ENCODE data around the gene OR10V1.

The OR10V1 gene

DNA sequence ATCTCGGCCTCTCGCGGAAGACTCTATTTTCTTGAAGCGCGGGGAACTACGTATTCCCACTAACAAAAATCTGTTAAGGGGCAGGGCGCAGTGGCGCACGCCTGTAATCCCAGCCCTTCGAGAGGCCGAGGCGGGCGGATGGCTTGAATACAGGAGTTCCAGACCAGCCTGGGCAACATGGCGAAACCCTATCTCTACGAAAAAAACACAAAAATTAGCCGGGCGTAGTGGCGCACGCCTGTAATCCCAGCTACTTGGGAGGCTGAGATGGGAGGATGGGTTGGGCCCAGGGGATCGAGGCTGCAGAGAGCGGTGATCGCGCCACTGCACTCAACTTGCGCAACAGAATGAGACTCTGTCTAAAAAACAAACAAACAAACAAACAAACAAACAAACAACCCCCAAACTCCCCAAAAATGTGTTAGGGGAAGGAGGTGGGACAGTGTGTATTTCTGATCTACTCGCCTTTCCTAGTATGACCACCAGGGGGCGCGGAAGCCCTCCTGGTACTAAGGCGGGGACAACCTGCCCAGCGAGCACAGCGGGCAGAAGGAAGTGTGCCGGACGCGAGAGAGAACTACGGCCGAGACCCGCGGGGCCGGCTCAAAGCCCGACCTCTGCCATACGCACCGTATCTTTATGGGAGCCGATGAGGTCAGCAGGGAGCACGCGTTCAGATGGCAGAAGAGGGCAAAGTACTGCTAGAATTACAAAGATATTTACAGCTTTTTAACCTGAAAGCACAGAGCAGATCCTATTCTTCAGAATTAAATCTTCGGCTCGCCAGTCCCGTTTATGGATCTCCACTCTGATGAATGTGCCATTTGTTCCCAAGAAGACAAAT is 40.2 kb upstream of the OR10V1 start:
- H3K9me3 ChIP-seq (ENCODE audit: control insufficient read depth, insufficient read depth, low read length) = no peaks in the 10 kb centered on the region
- no peak overlapping the region for H3K27ac ChIP-seq (ENCODE audit: low read length)
- peak overlapping the region; percentile 87; the same call in 1 of the 2 replicates for H3K4me3 ChIP-seq (ENCODE audit: low read length)
- no CpG with 5 or more reads among the region's 47 CpGs for WGBS (ENCODE audit: insufficient coverage, insufficient read length)
- no peaks in the 10 kb centered on the region for H3K4me1 ChIP-seq (ENCODE audit: control insufficient read depth, insufficient read depth, low read length)
- H3K36me3 ChIP-seq (ENCODE audit: control insufficient read depth, insufficient read depth, low read length) = no peaks in the 10 kb centered on the region; the same call in 1 of the 2 replicates
- DNase-seq (ENCODE audit: low read depth, low spot score) = peak; percentile 61
- H3K27me3 ChIP-seq (ENCODE audit: control insufficient read depth, insufficient read depth, low read length) = no peaks in the 10 kb centered on the region

DNA sequence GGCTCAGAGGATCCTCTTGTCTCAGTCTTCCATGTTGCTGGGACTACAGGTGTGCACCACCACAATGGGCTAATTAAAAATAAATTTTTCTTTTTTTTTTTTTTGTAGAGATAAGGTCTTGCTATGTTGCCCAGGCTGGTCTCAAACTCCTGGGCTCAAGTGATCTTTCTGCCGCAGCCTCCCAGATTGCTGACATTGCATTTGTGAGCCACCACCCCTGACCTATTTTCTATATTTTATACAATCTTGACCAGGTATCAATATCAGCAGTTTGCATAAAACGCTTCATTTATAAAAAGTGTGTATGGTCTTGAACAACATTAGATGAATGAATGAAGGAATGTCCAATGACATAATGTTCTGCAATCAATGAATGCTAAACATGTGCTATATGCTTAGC is 32.5 kb upstream of the OR10V1 start:
- H3K27ac ChIP-seq (ENCODE audit: low read length) = no peak overlapping the region
- no peak for DNase-seq (ENCODE audit: low read depth, low spot score)
- no peaks in the 10 kb centered on the region for H3K36me3 ChIP-seq (ENCODE audit: control insufficient read depth, insufficient read depth, low read length)
- no peaks in the 10 kb centered on the region for H3K4me1 ChIP-seq (ENCODE audit: control insufficient read depth, insufficient read depth, low read length)
- no peak overlapping the region for H3K4me3 ChIP-seq (ENCODE audit: low read length)
- WGBS (ENCODE audit: insufficient coverage, insufficient read length) = no CpG with 5 or more reads among the region's 2 CpGs
- H3K9me3 ChIP-seq (ENCODE audit: control insufficient read depth, insufficient read depth, low read length) = no peaks in the 10 kb centered on the region
- no peaks in the 10 kb centered on the region for H3K27me3 ChIP-seq (ENCODE audit: control insufficient read depth, insufficient read depth, low read length)

DNA sequence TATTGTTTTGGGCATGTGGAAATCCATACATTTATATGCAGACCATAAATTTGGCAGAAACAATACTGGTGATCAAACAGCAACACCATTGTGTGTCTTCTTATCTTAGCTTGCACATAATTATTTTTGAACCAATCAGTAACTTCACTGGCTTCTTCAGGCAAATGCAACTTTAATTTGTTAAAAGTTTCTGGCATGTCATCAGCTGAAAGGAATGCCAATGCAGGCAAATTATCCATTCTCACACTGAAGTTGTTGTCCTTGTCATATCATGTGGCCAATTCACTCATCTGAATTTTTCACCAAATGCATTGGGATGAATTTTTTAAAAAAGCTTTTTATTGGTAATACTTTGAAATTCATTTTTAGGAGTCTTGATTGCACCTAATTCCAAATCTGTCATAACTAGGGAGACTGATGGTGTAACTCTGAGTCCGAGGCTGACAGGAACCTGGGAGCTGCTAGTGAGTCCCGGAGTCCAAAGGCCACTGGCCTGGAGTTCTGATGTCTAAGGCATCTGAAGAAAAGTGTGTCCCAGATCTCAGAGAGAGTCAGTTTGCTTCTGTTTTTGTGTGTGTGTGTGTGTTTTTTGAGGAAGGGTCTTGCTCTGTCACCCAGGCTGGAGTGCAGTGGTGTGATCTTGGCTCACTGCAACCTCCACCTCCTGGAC is 17.4 kb upstream of the OR10V1 start:
- DNase-seq (ENCODE audit: low read depth, low spot score) = no peak

DNA sequence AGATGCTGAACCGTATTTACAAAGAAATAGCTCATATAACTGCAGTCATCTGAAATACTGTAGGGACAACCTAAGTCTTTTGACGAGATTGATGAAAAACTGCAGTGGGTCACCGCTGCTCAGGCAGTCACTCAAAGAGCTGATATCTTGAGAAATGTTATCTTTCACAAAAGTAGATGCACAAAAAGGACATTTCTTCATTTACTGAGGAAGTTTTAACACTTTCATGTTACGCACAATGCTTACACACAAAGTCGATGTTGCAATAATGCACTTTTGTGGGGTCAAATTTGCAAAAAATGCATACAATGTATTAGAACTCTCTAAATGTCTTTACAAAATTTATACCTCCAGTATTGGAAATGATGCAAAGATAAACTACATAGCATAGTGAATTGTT is 16.2 kb upstream of the OR10V1 start:
- no CpG with 5 or more reads among the region's 5 CpGs for WGBS (ENCODE audit: insufficient coverage, insufficient read length)
- H3K36me3 ChIP-seq (ENCODE audit: control insufficient read depth, insufficient read depth, low read length) = no peaks in the 10 kb centered on the region

More for the DNA sequence above, 17.4 kb upstream of the OR10V1 start:
- H3K36me3 ChIP-seq (ENCODE audit: control insufficient read depth, insufficient read depth, low read length) = no peaks in the 10 kb centered on the region
- no peaks in the 10 kb centered on the region for H3K4me1 ChIP-seq (ENCODE audit: control insufficient read depth, insufficient read depth, low read length)
- no peaks in the 10 kb centered on the region for H3K9me3 ChIP-seq (ENCODE audit: control insufficient read depth, insufficient read depth, low read length)
- WGBS (ENCODE audit: insufficient coverage, insufficient read length) = no CpG with 5 or more reads among the region's 2 CpGs
- no peak overlapping the region for H3K4me3 ChIP-seq (ENCODE audit: low read length)
- no peaks in the 10 kb centered on the region for H3K27me3 ChIP-seq (ENCODE audit: control insufficient read depth, insufficient read depth, low read length)
- no peak overlapping the region for H3K27ac ChIP-seq (ENCODE audit: low read length)

DNA sequence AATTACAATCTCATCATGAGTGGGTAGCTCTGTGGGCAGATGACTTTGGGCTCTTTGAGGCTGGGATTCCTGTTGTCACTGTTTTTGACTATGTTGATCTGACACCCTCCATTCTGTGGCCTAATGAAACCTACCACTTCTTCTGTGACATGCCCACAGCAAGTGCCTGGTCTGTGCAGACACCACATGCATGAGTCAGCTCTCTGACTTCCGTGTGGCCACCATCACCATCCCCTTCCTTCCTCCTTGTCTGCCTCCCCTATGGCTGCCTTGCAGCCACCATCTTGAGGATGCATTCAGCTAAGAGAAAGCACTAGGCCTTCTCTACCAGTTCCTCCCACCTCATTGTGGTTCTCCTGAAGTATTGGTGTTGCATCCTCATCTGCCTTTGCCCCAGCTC is 15.3 kb upstream of the OR10V1 start:
- H3K4me3 ChIP-seq (ENCODE audit: low read length) = no peak overlapping the region
- H3K27me3 ChIP-seq (ENCODE audit: control insufficient read depth, insufficient read depth, low read length) = no peaks in the 10 kb centered on the region
- WGBS (ENCODE audit: insufficient coverage, insufficient read length) = no CpG with 5 or more reads among the region's 1 CpG
- H3K4me1 ChIP-seq (ENCODE audit: control insufficient read depth, insufficient read depth, low read length) = no peaks in the 10 kb centered on the region
- no peak for DNase-seq (ENCODE audit: low read depth, low spot score)
- H3K36me3 ChIP-seq (ENCODE audit: control insufficient read depth, insufficient read depth, low read length) = no peaks in the 10 kb centered on the region
- no peak overlapping the region for H3K27ac ChIP-seq (ENCODE audit: low read length)
- H3K9me3 ChIP-seq (ENCODE audit: control insufficient read depth, insufficient read depth, low read length) = no peaks in the 10 kb centered on the region

More for the DNA sequence above, 16.2 kb upstream of the OR10V1 start:
- Histone ChIP-seq H3K4me1 (ENCODE audit: control insufficient read depth, insufficient read depth, low read length) (no peaks in the 10 kb centered on the region), H3K9me3 (ENCODE audit: control insufficient read depth, insufficient read depth, low read length) (no peaks in the 10 kb centered on the region), H3K4me3 (ENCODE audit: low read length) (no peak overlapping the region), H3K27ac (ENCODE audit: low read length) (no peak overlapping the region), H3K27me3 (ENCODE audit: control insufficient read depth, insufficient read depth, low read length) (no peaks in the 10 kb centered on the region)
- DNase-seq (ENCODE audit: low read depth, low spot score) = no peak

DNA sequence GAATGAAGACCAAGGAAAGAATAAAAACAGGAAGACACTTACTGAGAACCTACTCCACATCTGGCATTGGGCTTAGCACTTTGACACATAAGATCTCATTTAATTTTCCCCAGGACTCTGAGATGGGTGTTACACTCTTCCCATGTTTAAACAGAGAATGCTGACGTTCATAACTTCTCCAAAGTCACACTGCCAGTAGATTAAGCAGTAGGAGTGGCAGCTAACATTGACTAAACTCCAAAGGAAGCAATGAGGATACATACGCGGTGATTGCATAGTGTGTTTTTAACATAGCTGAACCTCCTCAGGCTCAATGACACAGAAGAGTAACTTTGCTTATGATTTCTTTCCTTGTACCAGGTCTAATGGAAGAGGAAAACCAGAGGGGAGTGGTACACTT is 14.5 kb upstream of the OR10V1 start:
- no peak overlapping the region for H3K4me3 ChIP-seq (ENCODE audit: low read length)
- no peaks in the 10 kb centered on the region for H3K27me3 ChIP-seq (ENCODE audit: control insufficient read depth, insufficient read depth, low read length)
- H3K36me3 ChIP-seq (ENCODE audit: control insufficient read depth, insufficient read depth, low read length) = no peaks in the 10 kb centered on the region
- no peak for DNase-seq (ENCODE audit: low read depth, low spot score)
- H3K4me1 ChIP-seq (ENCODE audit: control insufficient read depth, insufficient read depth, low read length) = no peaks in the 10 kb centered on the region
- H3K27ac ChIP-seq (ENCODE audit: low read length) = no peak overlapping the region
- H3K9me3 ChIP-seq (ENCODE audit: control insufficient read depth, insufficient read depth, low read length) = no peaks in the 10 kb centered on the region
- WGBS (ENCODE audit: insufficient coverage, insufficient read length) = no CpG with 5 or more reads among the region's 3 CpGs

DNA sequence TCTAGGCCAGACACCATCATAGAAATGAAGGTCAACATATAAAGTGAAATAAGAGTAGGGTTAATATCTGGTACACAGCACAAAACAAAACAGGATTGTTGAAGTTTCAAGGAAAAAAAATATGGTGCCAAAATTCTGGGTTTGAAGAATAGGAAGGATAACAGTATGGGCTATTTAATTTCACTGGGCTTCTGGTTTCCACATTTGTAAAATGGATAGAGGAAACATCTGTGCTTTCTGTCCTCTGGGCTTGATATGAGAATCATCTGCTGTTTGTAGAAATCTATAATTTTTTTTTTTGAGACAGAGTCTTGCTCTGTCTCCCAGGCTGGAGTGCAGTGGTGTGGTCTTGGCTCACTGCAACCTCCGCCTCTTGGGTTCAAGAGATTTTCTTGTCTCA is 13.8 kb upstream of the OR10V1 start:
- DNase-seq (ENCODE audit: low read depth, low spot score) = no peak
- no peaks in the 10 kb centered on the region for H3K4me1 ChIP-seq (ENCODE audit: control insufficient read depth, insufficient read depth, low read length)
- no CpG with 5 or more reads among the region's 1 CpG for WGBS (ENCODE audit: insufficient coverage, insufficient read length)
- H3K4me3 ChIP-seq (ENCODE audit: low read length) = no peak overlapping the region
- no peaks in the 10 kb centered on the region for H3K36me3 ChIP-seq (ENCODE audit: control insufficient read depth, insufficient read depth, low read length)
- no peak overlapping the region for H3K27ac ChIP-seq (ENCODE audit: low read length)
- no peaks in the 10 kb centered on the region for H3K27me3 ChIP-seq (ENCODE audit: control insufficient read depth, insufficient read depth, low read length)
- H3K9me3 ChIP-seq (ENCODE audit: control insufficient read depth, insufficient read depth, low read length) = no peaks in the 10 kb centered on the region

DNA sequence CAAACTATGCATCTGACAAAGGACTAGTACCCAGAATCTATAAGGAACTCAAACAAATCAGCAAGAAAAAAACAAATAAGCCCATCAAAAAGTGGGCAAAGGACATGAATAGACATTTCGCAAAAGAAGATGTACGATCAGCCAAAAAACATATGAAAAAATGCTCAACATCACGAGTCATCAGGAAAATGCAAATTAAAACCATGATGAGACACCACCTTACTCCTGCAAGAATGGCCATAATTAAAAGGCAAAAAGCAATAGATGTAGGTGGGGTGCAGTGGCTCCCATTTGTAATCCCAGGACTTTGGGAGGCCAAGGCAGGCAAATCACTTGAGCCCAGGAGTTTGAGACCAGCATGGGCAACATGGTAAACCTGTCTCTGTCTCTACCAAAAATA is 10.4 kb upstream of the OR10V1 start:
- no peaks in the 10 kb centered on the region for H3K9me3 ChIP-seq (ENCODE audit: control insufficient read depth, insufficient read depth, low read length)
- no CpG with 5 or more reads among the region's 3 CpGs for WGBS (ENCODE audit: insufficient coverage, insufficient read length)
- no peaks in the 10 kb centered on the region for H3K36me3 ChIP-seq (ENCODE audit: control insufficient read depth, insufficient read depth, low read length)
- no peak for DNase-seq (ENCODE audit: low read depth, low spot score)
- H3K4me1 ChIP-seq (ENCODE audit: control insufficient read depth, insufficient read depth, low read length) = no peaks in the 10 kb centered on the region
- no peak overlapping the region for H3K27ac ChIP-seq (ENCODE audit: low read length)
- no peaks in the 10 kb centered on the region for H3K27me3 ChIP-seq (ENCODE audit: control insufficient read depth, insufficient read depth, low read length)
- H3K4me3 ChIP-seq (ENCODE audit: low read length) = no peak overlapping the region

DNA sequence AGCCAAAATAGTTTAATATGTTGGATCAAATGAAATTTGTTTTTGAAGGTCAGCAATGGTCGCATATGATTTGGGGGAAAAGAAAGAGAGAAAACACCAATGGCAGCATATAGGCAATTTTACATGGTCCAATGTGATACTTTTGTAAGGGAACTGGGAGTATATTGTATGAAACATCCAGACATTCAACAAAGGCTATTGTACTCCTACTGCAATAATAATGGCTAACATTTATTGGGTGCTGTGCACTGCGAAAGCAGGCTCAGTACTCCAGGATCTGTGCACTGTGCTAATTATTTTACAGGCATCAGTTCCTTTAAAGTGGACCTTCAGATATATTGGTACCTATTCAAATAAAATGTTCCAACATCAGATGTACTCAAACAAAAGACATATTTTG is 5.9 kb upstream of the OR10V1 start:
- Histone ChIP-seq H3K27me3 (ENCODE audit: control insufficient read depth, insufficient read depth, low read length) (no peaks in the 10 kb centered on the region), H3K36me3 (ENCODE audit: control insufficient read depth, insufficient read depth, low read length) (no peaks in the 10 kb centered on the region), H3K9me3 (ENCODE audit: control insufficient read depth, insufficient read depth, low read length) (no peaks in the 10 kb centered on the region), H3K27ac (ENCODE audit: low read length) (no peak overlapping the region), H3K4me3 (ENCODE audit: low read length) (no peak overlapping the region), H3K4me1 (ENCODE audit: control insufficient read depth, insufficient read depth, low read length) (no peaks in the 10 kb centered on the region)
- no peak for DNase-seq (ENCODE audit: low read depth, low spot score)
- no CpG with 5 or more reads among the region's 2 CpGs for WGBS (ENCODE audit: insufficient coverage, insufficient read length)

DNA sequence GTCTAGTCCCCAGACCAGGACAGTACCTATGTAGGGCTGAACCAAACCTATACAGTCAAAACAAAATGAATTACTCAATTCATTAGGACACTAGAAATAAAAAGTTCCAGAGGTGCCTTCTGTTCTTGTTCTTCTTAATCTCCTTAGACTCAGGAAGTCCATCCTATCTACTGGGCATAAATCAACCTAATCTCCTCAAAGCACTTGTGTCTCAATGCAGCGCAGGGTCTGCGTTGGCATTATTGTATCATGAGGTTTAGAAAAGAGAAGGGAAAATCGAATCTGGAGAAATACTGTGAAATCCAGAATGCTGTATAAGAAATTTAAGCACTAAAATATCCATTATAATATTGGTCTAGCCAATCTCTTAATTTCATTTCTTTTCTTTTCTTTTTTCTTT is 2.4 kb upstream of the OR10V1 start:
- H3K4me1 ChIP-seq (ENCODE audit: control insufficient read depth, insufficient read depth, low read length) = no peaks in the 10 kb centered on the region
- no peaks in the 10 kb centered on the region for H3K27me3 ChIP-seq (ENCODE audit: control insufficient read depth, insufficient read depth, low read length)
- no peak overlapping the region for H3K27ac ChIP-seq (ENCODE audit: low read length)
- no peak overlapping the region for H3K4me3 ChIP-seq (ENCODE audit: low read length)
- WGBS (ENCODE audit: insufficient coverage, insufficient read length) = no CpG with 5 or more reads among the region's 3 CpGs
- no peaks in the 10 kb centered on the region for H3K9me3 ChIP-seq (ENCODE audit: control insufficient read depth, insufficient read depth, low read length)
- DNase-seq (ENCODE audit: low read depth, low spot score) = no peak
- H3K36me3 ChIP-seq (ENCODE audit: control insufficient read depth, insufficient read depth, low read length) = no peaks in the 10 kb centered on the region
